Cortex of kidney (tissue), 1 donor: ENCODE results near the gene ALAD.
"Not testable (repeated sequence)": the region's sequence is repeated elsewhere in the genome, so short reads cannot be mapped to it uniquely, and the experiment has no call there.

Experiments
- DNase-seq: peaks from one replicate; lab custom pipeline; 2025; lab: John Stamatoyannopoulos, UW

The ALAD gene

DNA sequence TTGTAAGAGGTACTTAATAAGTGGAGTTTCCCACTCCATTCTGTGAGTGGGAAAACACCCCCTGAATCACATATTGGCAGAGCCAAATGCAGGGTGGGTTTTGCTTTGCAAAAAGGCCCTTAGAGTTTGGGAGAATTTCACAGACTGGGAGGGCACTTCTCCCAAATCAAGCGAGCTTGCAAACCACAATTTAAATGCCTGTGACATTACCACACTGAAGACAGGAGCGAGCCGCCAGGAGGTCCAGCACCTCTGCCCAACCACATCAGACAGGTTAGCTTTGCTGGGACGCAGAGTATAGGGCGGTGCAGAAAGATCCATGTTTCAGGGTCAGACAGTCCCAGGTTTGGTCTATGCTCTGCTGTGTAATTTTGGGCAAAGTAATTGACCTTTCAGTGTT, 2.3 kb downstream of the ALAD start:
- no peak for DNase-seq

DNA sequence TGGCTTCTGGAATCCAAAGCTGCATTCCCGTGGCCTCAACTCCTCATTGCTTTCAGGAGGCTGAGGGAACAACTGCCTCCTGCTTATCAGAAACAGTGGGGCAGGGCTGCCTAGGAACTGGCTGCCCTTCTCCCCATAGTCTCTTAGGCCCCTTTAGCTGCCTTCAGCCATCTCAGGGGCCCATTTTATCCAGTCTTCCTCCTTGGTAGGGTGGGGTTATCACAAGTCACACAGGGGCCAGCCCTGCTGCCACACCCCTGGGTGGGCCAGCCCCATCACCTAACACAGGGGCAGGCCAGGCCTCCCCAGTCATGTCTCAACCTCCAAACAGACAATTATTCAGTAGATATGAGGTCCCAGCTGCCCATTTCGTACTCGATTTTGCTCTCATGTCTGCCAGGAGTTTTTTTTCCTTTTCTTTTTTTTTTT, 3.9 kb downstream of the ALAD start:
- DNase-seq: no peak

DNA sequence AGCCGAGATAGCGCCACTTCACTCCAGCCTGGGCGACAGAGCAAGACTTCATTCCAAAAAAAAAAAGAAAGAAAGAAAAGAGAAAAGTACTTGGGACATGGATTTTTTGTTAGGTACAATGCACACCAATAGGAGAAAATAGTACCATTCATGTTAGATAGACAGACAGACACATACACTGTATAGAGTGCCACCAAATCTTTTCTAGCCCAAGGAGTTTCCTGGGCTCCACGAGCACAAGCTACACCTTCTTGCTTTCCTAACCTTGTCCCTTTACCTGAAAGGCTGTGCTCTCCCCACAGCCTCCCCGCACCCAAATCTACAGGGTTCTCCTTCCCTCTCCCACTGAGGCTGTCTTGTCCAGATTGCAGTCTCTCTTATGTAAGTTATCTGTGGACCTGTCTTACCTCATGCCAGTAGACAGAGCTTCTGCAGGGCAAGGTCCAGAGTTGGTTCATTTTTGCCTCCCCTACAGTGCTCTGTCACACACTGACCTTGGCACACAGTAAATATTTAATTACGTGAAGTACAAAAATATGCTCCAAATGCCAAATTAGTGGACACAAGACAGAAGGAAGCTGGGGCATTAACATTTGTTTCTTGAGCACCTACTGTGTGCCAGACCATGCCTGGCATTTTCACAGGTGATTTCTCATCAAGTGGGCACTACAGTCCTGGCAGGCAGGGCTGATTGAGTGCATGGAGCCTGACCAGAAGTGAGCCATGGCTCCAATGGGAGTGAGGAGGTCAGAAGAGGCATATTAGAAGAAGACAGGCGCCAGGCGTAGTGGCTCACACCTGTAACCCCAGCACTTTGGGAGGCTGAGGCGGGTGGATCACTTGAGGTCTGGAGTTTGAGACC, 5.9 kb downstream of the ALAD start:
- no peak for DNase-seq

DNA sequence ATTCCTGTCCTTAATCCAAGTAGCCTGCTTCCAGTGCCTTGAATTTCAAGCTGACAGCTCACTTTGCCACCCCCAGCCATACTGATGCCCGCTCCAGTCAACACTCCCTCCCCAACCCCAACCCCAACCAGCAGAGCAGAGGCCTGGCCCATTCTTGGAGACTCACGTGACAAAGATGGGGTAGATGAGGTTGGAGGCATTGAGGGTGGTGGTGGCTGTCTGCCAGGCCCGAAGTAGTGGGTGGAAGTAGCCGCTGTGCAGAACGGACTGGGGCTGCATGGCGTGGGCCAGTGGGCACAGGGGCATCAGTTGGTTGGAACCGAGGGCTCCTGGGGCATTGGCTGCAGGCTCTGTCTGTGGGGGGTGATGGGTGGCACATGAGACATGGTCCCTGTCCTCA, 7.8 kb downstream of the ALAD start:
- DNase-seq: no peak

DNA sequence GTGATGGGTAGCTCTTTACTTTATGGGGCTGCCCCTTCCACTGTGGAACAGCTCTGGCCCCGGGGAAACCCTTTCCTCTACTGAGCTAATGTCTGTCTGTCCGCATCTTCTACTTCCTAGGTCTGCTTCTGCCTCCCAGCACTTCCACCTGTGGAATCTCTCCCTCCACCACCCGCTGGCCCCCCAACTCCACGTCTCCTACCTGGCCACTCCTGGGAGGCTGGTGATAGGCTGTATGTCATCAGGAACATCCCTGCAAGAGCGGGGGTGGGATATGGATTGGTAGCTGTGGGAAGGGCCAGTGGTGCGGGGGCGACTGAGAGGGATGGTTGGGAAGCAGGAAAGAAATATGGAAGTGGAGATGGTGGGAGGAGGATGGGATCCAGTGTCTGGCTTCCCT, 9.2 kb downstream of the ALAD start:
- DNase-seq: no peak

DNA sequence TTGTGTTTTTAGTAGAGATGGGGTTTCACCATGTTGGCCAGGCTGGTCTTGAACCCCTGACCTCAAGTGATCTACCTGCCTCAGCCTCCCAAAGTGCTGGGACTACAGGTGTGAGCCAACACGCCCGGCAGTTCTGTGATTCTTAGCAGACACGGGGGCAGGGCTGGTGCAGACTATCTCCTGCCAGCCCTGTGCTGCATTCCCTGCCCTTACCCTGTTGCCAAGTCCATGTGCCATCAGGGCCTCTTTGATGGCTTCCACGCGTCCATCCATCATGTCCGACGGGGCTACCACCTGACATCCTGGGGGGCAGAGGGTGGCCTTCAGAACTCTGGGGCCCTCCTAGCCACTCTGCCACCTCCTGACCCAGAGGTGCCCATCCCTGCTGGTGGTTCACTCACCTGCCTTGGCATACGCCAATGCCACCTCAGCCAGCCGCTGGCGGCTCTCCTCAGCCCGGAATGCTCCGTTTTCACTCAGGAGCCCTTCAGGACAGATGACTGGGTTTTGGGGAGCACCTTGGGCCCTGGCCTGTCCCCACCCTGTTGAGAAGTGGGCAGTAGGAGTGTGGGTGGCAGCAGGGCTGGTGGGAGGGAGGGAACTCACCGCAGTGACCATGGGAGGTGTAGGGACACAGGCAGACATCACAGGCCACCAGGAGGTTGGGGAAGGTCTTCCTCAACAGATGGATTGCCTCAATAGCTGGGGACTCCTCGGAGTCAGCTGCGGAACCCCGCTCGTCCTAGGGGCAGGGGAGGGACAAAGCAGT, 10.7 kb downstream of the ALAD start:
- DNase-seq: no peak

DNA sequence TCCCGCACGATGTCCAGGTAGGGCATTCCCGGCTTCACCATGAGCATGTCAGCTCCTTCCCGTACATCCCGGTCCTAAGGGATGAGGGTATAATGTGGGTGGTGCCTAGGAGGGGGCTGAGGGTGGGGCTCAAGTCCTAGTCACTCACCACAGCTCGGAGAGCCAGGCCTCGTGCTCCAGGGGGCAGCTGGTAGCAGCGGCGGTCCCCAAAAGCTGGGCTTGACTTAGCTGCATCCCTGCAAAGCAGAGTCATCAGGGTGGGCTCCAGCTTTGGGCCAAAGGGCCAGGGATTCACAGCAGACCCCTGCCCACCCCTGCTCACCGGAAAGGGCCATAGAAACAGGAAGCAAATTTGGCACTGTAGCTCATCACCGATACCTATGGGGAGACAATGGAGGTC, 11.6 kb downstream of the ALAD start:
- DNase-seq: no peak

DNA sequence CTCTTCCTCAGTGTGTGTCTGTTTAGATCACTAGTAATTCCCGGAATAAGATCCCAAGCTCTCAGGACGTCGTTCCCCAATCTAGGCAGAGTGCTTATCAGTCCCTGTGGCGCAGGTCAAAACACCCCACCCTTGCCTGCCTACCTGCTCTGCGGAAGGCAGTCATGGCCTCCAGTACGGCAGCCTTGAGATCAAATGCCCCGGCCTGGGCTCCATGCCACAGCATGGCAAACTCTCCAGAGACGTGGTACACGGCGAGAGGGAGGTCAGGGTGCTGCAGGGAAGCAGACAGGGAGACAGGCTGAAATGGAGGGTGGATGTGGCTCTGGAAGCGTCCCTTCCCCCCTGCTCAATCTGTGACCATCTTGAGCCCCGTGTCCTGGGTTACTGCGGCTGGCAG, 12.3 kb downstream of the ALAD start:
- no peak for DNase-seq

DNA sequence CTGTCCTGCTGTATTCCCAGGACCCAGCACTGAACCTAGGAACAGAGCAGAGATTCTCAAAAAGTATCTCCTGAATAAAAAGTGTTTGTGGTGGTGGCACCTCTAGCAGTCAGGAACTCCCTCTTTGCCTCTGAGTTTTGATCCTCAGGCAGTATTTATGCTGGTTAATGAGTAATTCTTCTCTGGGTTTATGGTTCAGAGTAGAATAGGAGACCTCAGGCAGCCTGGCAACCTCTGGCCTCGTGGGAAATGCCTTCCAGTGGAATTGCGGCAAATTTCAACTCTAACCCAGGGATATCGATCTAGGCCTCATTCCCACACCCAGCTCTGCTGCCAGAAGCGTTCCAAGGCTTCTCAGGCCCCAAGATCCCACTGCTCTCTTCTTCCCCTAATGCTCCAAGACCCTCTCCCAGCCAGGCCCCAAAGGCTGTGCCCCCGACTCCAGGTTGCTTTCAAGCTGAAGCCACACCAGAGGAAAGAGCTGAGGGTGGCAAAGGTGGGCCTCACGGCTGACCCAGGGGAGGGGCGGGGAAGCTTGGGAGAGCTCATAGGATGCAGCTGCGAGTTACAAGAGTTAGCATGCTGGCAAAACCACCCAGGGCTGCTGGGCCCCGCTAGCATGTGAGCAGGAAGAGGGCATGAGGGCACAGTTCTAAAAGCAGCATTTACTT, 13.4 kb downstream of the ALAD start:
- no peak for DNase-seq

DNA sequence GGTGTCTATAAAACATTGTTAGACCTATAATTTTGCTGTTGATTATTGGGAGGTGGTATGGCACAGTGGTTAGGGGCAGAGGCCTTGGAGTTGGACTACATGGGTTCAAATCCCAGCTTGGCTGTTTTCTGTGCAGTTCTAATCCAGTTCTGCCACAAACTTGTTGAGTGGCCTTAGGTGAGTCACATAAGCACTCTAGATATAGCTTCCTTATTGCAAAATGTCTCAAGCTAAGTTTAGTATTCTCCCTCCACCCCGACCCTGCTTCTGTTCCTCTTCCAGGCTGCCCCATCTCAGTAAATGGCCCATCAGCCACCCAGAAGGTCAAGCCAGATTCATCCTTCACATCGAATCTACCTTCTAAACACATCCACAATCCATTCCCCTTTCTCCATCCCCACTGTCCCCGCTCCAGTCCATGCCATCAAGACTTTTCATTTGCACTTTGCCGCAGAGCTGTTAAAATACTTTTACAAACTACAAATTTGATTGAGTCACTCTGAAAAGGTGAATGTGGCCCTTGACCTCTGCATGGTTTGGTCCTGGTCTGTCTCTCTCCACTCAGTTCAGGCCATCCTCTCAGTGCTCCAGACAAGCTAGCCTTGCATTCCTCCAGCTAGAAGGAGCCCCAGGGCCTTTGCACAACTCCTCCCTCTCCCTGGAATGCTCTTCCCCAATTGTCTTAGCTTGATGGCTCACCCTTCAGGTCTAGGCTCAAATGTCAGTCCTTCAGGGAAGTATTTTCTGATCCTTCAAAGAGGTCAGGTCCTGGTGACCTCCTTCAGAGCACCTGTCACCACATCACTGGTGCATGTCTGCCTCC, 14.3 kb downstream of the ALAD start:
- no peak for DNase-seq

DNA sequence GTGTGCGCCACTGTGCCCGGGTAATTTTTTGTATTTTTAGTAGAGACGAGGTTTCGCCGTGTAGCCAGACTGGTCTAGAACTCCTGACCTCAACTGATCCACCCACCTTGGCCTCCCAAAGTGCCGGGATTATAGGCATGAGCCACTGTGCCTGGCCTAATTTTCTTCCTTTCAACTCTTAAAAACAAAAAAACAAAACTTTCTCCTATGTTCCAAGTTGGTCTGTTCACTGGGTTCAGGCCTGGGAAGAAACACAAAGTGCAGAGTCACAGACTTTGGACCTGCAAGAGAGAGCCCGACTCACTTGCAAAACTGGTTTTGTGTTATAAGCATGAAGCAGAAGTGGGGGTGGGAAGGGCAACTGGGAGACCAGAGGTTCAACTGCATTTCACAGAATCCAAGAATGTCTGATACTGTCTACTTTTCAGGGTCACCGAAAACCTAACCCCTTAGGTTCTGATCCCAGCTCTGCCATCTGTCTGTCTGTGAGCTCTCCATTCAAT, 19.1 kb downstream of the ALAD start:
- DNase-seq: no peak

DNA sequence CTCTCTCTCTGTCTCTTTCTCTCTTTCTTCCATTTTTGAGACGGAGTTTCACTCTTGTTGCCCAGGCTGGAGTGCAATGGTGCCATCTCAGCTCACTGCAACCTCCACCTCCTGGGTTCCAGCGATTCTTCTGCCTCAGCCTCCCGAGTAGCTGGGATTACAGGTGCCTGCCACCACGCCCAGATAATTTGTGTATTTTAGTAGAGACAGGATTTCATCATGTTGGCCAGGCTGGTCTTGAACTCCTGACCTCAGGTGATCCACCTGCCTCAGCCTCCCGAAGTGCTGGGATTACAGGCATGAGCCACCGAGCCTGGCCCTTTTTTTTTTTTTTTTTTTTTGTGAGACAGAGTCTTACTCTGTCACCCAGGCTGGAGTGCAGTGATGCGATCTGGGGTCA, 19.6 kb downstream of the ALAD start:
- DNase-seq: not testable (repeated sequence)

DNA sequence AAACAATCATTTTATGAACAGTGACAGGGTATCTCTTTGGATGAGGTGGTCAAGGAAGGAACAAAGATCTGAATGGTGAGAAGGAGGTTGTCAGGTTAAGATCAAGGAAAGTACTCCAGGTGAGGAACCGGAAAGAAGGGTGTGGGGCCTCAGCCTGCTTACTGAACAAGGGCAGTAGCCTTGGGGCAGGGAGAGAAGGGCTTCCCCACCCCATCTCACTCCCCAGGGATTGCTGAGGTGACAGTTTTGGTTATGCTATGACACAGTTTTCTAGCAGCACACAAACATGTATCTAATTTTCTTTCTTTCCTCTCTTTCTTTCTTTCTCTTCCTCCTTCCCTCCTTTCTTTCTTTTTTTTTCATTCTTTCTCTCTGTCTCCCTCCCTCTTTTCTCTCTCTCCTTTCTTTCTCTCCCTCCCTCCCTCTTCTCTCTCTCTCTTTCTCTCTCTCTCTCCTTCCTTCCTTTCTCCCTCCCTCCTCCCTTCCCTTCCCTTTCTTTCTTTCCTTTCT, 20.2 kb downstream of the ALAD start:
- no peak for DNase-seq

DNA sequence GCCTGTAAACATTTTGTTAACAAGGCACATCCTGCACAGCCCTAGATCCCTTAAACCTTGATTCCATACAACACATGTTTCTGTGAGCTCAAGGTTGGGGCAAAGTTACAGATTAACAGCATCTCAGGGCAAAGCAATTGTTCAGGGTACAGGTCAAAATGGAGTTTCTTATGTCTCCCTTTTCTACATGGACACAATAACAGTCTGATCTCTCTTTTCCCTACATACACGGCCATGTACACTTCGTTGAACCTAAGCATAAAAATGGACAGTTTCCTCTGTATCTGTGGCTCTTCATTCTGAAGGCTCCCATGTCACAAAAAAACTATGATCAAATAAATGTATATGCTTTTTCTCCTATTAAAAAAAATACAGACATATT, 21.3 kb downstream of the ALAD start:
- DNase-seq: not testable (repeated sequence)

DNA sequence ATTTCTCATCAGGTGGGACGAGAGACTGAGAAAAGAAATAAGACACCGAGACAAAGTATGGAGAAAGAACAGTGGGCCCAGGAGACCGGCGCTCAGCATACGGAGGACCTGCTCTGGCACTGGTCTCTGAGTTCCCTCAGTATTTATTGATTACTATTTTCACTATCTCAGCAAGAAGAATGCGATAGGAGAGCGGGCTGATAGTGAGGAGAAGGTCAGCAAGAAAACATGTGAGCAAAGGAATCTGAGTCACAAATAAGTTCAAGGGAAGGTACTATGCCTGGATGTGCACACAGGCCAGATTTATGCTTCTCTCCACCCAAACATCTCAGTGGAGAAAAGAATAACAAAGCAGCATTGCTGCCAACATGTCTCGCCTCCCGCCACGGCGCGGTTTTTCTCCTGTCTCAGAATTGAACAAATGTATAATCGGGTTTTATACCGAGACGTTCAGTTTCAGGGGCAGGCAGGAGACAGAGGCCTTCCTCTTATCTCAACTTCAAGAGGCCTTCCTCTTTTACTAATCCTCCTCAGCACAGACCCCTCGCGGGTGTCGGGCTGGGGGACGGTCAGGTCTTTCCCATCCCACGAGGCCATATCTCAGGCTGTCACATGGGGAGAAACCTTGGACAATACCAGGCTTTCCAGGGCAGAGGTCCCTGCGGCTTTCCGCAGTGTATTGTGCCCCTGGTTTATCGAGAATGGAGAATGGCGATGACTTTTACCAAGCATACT, 21.8 kb downstream of the ALAD start:
- DNase-seq: not testable (repeated sequence)

DNA sequence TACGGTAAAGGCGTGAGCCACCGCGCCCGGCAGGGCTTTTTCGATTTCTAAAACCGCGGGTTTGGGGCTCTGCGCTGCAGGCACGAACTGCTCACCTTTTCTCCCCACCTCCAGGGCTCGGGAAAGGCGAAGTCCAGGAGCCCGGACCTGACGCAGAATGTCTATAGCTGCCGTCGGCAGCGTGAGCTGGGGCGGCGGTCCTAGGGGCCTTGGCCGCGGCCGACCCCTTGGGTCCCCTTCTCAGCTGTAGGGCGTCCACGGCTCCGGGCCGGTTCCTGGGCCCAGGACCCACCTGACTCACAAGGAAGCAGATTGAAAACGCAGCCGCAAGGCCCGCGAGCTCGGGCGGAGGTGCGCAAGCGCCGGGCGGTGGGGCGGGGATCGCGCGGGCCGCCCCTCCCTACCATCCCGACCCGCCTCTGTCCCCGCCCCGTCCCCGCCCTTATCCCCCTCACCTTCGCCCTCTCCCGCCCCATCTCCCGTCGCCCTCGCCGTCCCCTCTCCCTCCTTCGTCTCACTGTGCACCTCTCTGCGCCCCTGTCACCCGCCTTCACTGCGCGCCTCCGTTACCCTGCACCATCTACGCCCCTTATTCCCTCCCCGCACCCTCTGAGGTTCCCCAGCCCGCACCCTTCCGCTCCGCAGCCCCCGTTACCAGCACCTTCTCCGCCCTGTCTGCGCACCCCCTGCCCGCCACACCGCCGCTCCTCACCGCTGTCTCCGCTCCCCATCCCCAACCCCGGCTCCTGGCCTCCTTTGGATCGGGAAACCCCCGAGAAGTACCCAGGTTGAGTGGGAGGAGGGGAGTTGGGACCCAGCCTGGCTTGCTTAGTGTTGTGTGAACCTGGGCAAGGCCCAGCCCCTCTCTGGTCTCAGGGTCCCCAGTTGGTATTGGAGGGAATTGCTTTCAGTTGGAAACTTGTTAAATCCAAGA, 24.2 kb downstream of the ALAD start, which contains the start of gene HDHD3:
Gene HDHD3, minus strand, starts transcription at position 353 of the 934 bp plus-strand sequence. CDS start 2,632 bp downstream, outside the sequence.
- DNase-seq: peak; percentile 57

DNA sequence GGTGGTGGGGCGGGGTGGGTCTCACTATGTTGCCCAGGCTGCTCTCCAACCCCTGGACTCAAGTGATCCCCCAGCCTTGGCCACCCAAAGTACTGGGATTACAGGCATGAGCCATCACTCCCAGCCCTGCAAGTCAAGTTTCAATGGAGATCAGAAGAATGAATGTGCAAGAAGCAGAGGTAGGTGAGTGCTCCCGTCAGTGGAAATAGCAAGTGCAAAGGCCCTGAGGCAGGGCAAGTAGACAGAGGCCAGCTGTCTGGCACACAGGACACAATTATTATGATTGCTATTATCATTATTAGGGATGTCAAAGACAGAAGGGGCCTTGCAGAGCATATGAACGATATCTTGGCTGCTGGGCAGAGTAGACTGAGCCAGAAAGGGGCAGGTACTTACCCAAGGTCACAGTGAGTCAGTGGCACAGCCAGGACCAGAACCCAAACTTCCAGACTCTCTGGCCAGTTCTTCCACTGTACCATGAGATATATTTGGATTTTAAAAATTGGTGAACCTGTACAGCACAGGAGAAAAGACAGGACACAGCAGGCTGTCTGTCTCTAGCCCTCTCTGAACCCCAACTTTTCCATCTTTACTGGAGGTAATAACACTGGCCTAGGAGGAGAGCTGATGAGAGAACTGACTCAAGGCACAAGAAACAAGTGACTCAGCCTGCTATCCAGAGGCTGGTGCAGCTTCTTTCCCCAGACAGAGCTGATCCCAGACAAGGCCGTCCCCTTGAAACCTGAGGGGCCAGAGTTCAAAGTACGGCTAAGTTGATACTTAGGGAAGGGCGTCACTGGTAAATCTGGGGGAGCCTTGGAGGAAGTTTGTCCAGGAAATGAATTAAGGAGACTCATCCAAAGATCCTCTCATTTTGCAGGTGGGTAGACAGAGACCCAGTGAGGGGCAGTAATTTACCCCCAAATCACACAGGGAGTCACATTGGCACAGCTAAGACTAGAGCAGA, 25.7 kb downstream of the ALAD start:
- DNase-seq: no peak

DNA sequence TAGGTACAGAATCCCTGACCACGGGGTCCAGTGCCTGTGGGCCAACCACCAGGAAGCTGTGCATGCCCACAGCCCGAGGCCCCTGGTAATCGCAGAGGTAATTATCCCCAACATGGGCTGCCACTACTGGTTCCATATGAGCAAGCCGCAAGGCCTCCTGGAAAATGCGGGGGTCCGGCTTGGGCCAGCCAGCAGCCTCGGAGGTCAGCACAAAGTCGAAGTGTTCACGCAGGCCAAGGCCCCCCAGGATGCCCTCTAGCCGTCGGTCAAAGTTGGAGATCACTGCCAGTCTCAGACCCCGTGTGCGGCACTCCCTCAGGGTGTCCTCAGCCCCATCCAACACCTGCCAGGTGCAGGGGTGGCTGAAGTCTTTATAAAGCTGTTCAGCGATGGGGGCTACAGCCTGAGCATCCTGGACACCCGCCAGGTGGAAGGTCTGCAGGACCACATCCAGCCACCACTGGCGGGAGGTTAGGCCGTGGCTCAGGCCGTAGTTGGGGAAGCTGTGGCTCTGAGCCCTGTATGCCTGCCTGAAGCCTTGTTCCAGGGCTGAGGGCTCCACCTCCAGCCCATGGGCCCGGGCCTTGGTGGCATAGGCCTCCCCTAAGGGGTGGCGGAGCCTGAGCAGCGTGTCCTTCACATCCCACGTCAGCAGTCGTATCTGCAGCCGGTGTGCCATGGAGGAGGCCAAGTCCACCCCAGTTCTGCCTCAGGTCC, 27.2 kb downstream of the ALAD start:
- no peak for DNase-seq
